Subcutaneous abdominal adipose tissue (tissue), 5 donors: ENCODE data around the gene TRANK1.
"Not testable (repeated sequence)": the region's sequence is repeated elsewhere in the genome, so short reads cannot be mapped to it uniquely, and the experiment has no call there.

Experiments used
- H3K27ac ChIP-seq: one replicate; pipeline ENCODE4 v1.7.0; 2013; ENCODE audit warnings: low read depth, mild to moderate bottlenecking, inconsistent platforms, low read length, moderate library complexity
- H3K27me3 ChIP-seq, 5 donors: one replicate each; pipeline ENCODE4 v1.7.0; 2013; ENCODE audit warnings: low read length in 5 of 5, inconsistent platforms in 1 of 5; ENCODE audit not compliant: control insufficient read depth in 5 of 5, insufficient read depth in 4 of 5
- H3K36me3 ChIP-seq, 5 donors: one replicate each; pipeline ENCODE4 v1.7.0; 2013; ENCODE audit warnings: low read length in 5 of 5; ENCODE audit not compliant: control insufficient read depth in 5 of 5, insufficient read depth in 5 of 5
- H3K4me1 ChIP-seq, 5 donors: one replicate each; pipeline ENCODE4 v1.7.0; 2013; ENCODE audit warnings: low read length in 5 of 5, mild to moderate bottlenecking in 3 of 5, moderate library complexity in 1 of 5; ENCODE audit not compliant: control insufficient read depth in 5 of 5, insufficient read depth in 5 of 5
- H3K4me3 ChIP-seq, 5 donors: one replicate each; pipeline ENCODE4 v1.7.0; 2013; ENCODE audit warnings: low read length in 5 of 5, low read depth in 1 of 5
- H3K9ac ChIP-seq, 5 donors: one replicate each; pipeline ENCODE4 v1.7.0; 2013; ENCODE audit warnings: low read length in 5 of 5, mild to moderate bottlenecking in 4 of 5, moderate library complexity in 3 of 5
- H3K9me3 ChIP-seq, 5 donors: one replicate each; pipeline ENCODE4 v1.7.0; 2013; ENCODE audit warnings: low read length in 5 of 5; ENCODE audit not compliant: control insufficient read depth in 5 of 5
- donor health status: healthy.
- donor health status: healthy.
- donor health status: healthy.
- donor health status: healthy.
- donor health status: healthy.

TRANK1 gene

GRCh38 chr3:36957862-36958686 lies 13.2 kb upstream of the TRANK1 start:
- H3K9ac ChIP-seq, result no peak overlapping the region
- H3K4me1 ChIP-seq, result peaks cover 0 to 7% (median 0%) of the 10 kb centered on the region in 5 donors
- H3K4me3 ChIP-seq, result no peak overlapping the region
- no peaks in the 10 kb centered on the region for H3K36me3 ChIP-seq
- no peaks in the 10 kb centered on the region for H3K9me3 ChIP-seq
- no peak overlapping the region for H3K27ac ChIP-seq
- H3K27me3 ChIP-seq, result no peaks in the 10 kb centered on the region

GRCh38 chr3:36957063-36957462 lies 12.2 kb upstream of the TRANK1 start:
- Histone ChIP-seq H3K9ac (no peak overlapping the region), H3K9me3 (no peaks in the 10 kb centered on the region), H3K4me1 (peaks cover 0 to 7% (median 0%) of the 10 kb centered on the region in 5 donors), H3K4me3 (no peak overlapping the region), H3K27ac (no peak overlapping the region), H3K36me3 (no peaks in the 10 kb centered on the region), H3K27me3 (no peaks in the 10 kb centered on the region)

- Histone ChIP-seq H3K4me3 (no peak overlapping the region), H3K36me3 (no peaks in the 10 kb centered on the region), H3K4me1 (peaks cover 0 to 7% (median 0%) of the 10 kb centered on the region in 5 donors), H3K9ac (no peak overlapping the region), H3K27ac (no peak overlapping the region), H3K9me3 (no peaks in the 10 kb centered on the region), H3K27me3 (no peaks in the 10 kb centered on the region)
Measured at GRCh38 chr3:36956155-36956554, 11.3 kb upstream of the TRANK1 start.

GRCh38 chr3:36954452-36955134 lies 9.7 kb upstream of the TRANK1 start:
- no peaks in the 10 kb centered on the region for H3K36me3 ChIP-seq
- no peak overlapping the region for H3K27ac ChIP-seq
- no peaks in the 10 kb centered on the region for H3K9me3 ChIP-seq
- H3K4me3 ChIP-seq, result no peak overlapping the region
- H3K4me1 ChIP-seq, result peaks cover 0 to 7% (median 0%) of the 10 kb centered on the region in 5 donors
- H3K9ac ChIP-seq, result no peak overlapping the region
- H3K27me3 ChIP-seq, result no peaks in the 10 kb centered on the region

GRCh38 chr3:36947814-36948213 lies 3.0 kb upstream of the TRANK1 start:
- not testable (repeated sequence) for H3K4me3 ChIP-seq, H3K27ac ChIP-seq, H3K27me3 ChIP-seq, H3K9ac ChIP-seq, H3K36me3 ChIP-seq
- peaks cover 2 to 18% (median 12%) of the 10 kb centered on the region in 5 donors for H3K4me1 ChIP-seq
- H3K9me3 ChIP-seq, result peaks cover 0 to 11% (median 3%) of the 10 kb centered on the region in 5 donors

GRCh38 chr3:36945333-36945980 lies 603 bp upstream of the TRANK1 start:
- Histone ChIP-seq H3K27me3 (no peaks in the 10 kb centered on the region), H3K36me3 (no peaks in the 10 kb centered on the region), H3K4me3 (peak overlapping the region; percentile 72 to 85 (median 79)), H3K4me1 (peaks cover 2 to 29% (median 20%) of the 10 kb centered on the region in 5 donors), H3K27ac (no peak overlapping the region), H3K9me3 (peaks cover 0 to 11% (median 3%) of the 10 kb centered on the region in 5 donors), H3K9ac (peak overlapping the region in 3 of 5 donors; percentile 74 to 85 (median 77))

- Histone ChIP-seq H3K27ac (peak overlapping the region; percentile 23), H3K36me3 (no peaks in the 10 kb centered on the region), H3K4me1 (peaks cover 2 to 29% (median 20%) of the 10 kb centered on the region in 5 donors), H3K9ac (peak overlapping the region; percentile 41 to 85 (median 74)), H3K27me3 (no peaks in the 10 kb centered on the region), H3K4me3 (peak overlapping the region; percentile 72 to 85 (median 79)), H3K9me3 (peaks cover 0 to 11% (median 3%) of the 10 kb centered on the region in 5 donors)
Measured at GRCh38 chr3:36944012-36944640, 728 bp downstream of the TRANK1 start.

GRCh38 chr3:36943601-36944000 lies 1.3 kb downstream of the TRANK1 start:
- peaks cover 0 to 11% (median 3%) of the 10 kb centered on the region in 5 donors for H3K9me3 ChIP-seq
- H3K4me3 ChIP-seq, result peak overlapping the region; percentile 72 to 85 (median 79)
- peak overlapping the region; percentile 23 for H3K27ac ChIP-seq
- no peaks in the 10 kb centered on the region for H3K36me3 ChIP-seq
- H3K27me3 ChIP-seq, result no peaks in the 10 kb centered on the region
- H3K9ac ChIP-seq, result peak overlapping the region in 4 of 5 donors; percentile 41 to 77 (median 74)
- H3K4me1 ChIP-seq, result peaks cover 2 to 29% (median 20%) of the 10 kb centered on the region in 5 donors

GRCh38 chr3:36942638-36943248 lies 2.1 kb downstream of the TRANK1 start:
- Histone ChIP-seq H3K4me3 (no peak overlapping the region), H3K9ac (no peak overlapping the region), H3K27me3 (no peaks in the 10 kb centered on the region)

More at GRCh38 chr3:36942638-36943248, 2.1 kb downstream of the TRANK1 start:
- H3K4me1 ChIP-seq, result peaks cover 2 to 29% (median 20%) of the 10 kb centered on the region in 5 donors
- H3K36me3 ChIP-seq, result no peaks in the 10 kb centered on the region
- H3K9me3 ChIP-seq, result peaks cover 0 to 5% (median 2%) of the 10 kb centered on the region in 5 donors
- no peak overlapping the region for H3K27ac ChIP-seq
